ENCODE results near the gene MRPL23.
"Not testable (repeated sequence)": the region's sequence is repeated elsewhere in the genome, so short reads cannot be mapped to it uniquely, and the experiment has no call there.

MRPL23 gene

DNA sequence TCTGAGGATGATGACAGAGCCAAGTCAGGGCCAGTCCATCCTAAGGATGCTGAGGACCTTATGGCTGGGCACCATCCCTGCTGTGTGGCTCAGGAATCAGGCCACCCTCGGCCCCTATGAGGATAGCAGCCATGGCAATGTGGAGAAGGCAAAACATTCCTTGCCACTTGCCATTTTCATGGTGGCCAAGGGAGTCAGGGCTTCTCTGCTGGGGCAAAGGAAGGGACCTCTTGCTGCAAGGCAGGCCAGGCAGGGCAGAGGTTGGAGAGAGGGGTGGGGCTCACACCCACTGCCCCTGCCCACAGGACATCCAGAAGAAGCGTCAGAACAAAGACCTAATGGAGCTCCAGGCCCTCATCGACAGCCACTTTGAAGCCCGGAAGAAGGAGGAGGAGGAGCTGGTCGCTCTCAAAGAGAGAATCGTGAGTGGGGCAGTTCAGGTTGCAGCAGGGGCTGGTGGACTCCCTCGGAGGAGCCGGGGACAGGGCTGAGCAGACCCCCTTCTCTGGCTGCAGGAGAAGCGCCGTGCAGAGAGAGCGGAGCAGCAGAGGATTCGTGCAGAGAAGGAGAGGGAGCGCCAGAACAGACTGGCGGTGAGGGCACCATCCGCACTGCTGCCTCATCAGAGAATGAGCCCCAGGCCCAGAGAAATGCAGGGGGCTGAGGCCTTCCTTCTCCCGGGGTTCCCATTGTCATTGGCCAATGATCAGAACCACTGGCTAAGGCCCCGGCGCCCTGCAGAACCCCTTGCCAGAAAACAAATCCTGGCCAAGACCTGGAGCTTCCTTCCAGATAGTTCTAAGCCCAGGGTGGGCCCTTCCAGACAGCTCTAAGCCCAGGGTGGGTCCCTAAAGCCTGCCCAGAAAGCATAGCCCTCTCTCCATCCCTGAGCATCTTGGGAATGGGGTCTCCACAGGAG, 13.5 kb upstream of the MRPL23 start:
- no peak for DNase-seq (ENCODE audit: low spot score)

GRCh38 chr11:1934335-1935155, 12.6 kb upstream of the MRPL23 start:
- DNase-seq (ENCODE audit: low spot score): no peak

DNA sequence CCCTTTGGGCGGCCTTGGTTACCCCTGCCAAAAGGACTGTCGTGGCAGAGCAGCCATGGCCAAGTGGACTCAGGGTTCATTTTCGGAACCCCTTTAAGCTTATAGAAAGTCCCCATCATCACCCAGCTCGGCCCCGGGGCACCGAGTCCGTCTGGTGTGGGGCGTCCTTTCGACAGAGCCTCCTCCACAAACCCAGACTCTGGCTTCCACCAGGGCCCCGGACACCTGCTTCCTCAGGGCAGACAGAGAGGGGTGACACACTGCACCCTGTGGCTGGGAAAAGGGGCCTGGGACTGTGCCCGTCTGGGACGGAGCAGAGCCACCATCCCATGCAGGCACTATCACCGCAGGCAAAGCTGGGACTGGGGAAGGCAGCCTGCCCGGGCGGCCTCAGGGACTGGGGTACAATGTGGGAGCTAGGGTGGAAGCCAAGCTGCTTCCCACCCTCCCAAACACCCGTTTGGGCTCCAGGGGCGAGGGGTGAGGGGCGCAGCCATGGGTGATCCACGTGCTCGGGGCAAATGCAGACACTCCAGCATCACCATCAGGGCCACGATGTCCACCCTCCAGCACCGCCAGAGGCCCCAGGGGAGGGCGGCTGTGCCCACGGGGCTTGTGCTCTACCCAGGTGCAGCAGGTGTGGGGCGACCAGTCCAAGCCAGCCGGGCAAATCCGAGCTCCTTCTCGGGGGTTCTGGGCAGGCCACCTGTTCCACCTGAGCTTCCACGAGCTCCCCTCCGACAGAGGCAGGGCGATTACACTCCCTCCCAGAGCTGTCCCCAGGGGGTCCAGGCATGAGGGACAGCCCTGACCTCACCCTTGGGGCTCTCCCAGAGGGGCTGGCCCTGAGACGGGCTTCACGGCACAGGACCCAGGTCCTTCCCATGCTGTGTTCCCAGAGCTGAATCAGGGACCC, 11.7 kb upstream of the MRPL23 start:
- DNase-seq (ENCODE audit: low spot score): no peak

GRCh38 chr11:1936072-1936780, 10.9 kb upstream of the MRPL23 start:
- no peak for DNase-seq (ENCODE audit: low spot score)

DNA sequence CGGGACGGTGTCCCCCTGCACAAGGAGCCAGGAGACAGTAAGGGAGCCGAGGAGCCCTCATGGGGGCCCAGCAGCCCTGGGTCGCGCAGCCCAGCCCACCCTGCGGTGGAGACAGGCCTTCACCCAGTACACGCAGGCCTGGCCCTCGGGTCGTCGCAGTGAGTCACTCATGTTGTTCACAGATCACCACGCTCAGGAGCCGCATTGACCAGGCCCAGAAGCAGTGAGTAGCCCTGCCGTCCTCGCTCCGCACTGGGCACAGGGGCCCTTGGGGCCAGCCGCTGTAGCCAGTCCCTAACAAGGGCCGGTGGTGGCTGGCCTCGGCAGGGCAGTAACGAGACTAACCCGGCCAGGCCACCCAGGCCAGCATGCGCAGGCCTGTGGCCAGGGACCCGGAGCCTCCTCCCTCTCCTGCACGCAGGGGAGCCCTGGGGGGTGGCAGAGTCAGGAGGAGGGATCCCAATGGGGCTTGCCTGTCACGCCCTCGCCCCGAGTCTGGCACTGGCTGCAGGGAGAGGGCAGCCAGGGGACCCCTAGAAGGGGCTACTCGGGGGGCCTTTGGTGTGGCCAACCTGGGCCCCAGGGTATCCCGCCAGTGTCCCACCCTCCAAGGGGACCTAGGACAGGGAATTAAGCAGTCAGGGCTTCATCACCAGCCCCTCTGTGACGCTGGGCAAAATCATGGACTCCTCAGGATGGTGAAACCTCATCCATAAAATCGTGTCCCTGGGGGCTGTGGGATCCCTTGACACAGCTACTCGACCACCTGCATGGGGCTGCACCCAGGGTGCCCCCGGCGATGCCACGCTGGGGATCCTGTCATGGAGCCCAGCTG, 10.1 kb upstream of the MRPL23 start:
- DNase-seq (ENCODE audit: low spot score): no peak

DNA sequence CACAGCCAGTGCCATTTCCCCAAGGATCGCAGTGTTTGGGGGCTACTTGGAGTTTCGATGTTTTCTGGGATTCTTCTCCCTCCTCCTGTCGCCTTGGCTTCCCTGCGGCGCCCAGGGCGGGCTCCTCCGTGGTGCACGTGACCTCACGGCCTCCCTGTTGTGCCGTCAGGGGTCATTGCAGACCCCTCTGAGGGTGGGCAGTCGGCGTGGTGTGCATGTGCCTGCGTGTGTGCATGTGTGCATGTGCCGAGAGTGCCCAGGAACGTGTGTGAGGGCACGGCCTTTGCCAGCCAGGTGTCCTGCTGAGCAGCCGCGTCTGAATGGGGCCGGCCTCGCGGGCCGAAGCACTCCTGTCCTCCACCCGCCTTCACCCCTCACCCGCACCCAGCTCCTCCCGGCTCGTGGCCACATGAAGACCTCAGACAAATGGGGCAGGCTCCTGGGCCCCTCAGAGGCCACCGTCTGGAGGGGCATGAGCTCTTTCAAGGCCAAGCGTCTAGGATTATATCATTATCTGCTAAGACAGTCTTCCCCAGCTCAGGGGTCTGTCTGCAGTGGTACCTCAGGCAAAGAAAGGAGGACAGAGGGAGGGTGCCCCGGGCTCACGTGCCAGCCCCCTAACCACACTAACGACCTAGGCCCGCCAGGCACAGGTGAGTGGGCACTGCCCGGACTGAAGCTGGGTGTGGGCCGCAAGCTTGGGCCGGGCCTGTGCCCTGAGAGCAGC, 9.4 kb upstream of the MRPL23 start:
- no peak for DNase-seq (ENCODE audit: low spot score)

GRCh38 chr11:1938343-1939005, 8.7 kb upstream of the MRPL23 start:
- no peak for DNase-seq (ENCODE audit: low spot score)

DNA sequence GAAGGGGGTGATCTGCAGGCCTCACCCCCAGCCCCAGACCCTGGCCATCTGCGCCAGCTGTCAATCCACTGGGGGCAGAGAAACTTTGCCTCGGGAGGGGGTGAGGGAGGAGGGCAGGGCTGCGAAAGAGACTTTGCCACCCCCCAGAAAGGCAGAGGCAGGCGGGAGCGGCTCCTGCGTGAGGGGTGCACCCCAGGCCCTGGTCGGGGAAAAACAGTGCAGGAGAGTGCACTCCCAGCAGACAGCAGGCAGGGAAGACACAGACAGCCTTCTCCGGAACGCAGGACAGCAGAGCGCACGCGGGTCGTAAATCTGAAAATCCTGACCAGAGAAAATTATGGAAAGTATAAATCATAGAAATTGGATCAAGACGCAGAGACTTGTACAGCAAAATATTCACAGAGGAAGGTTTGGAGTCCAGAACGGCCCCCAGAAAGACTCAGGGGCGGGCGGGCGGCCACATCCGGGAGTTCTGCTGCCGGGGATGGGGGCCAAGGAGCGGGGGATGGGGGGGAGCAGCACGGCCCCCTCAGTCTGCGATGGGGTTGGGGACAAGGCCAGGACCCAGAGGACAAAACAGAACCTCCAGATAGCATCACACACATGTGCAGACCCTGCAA, 8.0 kb upstream of the MRPL23 start:
- DNase-seq (ENCODE audit: low spot score): no peak

DNA sequence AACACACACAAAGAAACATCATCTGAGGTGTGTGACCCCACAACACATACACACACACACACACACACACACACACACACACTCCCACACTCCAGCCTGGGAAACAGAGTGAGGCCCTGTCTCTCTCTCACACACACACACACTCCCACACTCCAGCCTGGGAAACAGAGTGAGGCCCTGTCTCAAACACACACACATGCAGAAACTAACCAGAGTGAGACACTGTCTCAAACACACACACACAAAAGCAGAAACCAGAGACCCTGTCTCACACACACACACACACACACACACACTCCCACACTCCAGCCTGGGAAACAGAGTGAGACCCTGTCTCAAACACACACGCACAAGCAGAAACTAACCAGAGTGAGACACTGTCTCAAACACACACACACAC, 7.3 kb upstream of the MRPL23 start:
- DNase-seq (ENCODE audit: low spot score): not testable (repeated sequence)

- DNase-seq (ENCODE audit: low spot score): no peak
Observed at GRCh38 chr11:1942558-1943260, 4.4 kb upstream of the MRPL23 start.

GRCh38 chr11:1943576-1943975, 3.6 kb upstream of the MRPL23 start:
- no peak for DNase-seq (ENCODE audit: low spot score)

DNA sequence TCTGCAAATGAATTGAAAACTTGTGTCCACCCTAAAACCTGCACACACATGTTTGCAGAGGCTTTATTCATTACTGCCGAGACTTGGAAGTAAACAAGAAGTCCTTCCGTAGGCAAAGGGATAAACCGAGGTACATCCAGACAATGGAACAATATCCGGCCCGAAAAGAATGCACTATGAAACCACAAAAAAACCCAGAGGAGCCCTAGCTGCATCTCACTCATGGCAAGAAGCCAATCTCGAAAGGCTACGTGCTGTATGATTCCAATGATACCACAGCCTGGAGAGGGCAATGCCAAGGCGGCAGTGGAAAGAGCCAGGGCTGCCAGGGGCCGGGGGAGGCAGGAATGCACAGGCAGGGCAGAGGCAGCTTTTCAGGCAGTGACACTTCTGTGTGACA, 3.2 kb upstream of the MRPL23 start:
- peak; percentile 12 for DNase-seq (ENCODE audit: low spot score)

DNA sequence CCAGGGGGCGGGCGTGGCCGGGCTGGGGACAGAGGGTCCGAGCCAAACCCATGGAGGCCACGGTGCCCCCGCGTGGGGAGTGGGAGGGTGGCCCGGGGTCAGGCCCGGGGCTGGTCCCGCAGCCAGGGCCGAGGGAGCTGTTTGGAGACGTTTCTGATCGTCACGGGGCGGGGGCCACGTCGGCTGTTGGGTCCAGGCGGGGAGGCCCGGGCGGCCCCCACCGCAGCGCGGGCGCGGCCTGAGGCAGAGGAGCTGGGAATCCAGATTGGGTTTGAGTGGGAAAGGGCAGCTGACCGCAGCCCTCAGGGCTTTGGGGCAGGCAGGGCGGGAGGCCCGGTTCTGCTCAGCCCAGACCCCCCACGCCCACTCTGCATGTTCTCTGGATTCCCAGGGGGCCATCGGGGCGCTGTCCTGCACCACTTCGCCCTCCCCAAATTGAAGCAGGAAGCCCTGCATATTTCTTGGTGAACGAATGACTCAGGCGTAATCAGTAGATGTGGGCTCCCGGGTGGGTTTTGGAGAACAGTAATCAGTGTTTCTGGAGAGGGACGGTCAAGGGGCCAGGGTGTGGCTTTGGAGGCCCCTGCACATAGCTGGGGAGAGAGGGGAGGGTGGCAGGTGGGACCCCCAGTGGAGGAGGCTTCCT, 583 bp downstream of the MRPL23 start:
- no peak for DNase-seq (ENCODE audit: low spot score)

DNA sequence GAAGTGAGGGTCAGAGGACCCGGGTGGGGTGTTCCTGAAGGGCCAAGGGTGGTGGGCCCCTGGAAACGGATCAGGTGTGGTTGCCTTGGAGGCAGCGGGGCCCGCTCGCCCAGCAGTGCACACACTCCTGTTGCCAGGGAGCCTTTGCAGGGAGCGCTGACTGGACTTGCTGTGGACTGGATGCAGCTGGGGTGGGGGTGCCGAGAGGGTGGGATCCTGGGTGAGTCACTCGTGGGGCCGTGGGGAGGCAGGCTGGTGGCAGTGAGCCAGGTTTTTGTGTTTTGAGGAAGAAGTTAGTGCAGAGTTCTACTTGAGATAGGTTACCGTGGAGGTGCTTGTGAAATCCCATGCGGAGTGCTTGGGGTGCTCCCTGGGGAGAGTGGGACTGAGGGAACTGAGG, 1.3 kb downstream of the MRPL23 start:
- DNase-seq (ENCODE audit: low spot score): no peak

GRCh38 chr11:1949302-1949701, 2.2 kb downstream of the MRPL23 start:
- no peak for DNase-seq (ENCODE audit: low spot score)

DNA sequence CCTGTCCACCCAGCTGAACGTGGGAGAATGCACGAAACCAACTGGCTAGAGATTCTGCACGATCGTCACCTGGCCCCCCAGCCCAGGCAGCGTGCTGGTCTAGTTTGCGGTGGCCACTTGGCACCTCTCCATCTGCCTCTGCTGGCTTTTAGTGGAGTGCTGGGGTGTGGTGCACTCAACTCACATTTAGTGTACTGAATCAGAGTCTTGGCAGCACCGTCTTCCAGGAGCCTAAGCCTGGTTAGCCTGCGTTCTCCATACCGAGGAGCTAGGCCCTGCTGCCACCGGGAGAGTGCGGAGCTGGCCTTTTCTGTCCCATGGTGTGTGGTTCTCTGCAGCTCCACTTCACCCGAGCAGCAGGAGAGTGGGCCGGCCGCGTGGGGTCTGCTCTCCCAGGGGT, 2.8 kb downstream of the MRPL23 start:
- DNase-seq (ENCODE audit: low spot score): no peak

GRCh38 chr11:1952806-1953482, 5.8 kb downstream of the MRPL23 start:
- DNase-seq (ENCODE audit: low spot score): no peak
